ENCODE data around the gene SOAT1.

The SOAT1 gene

GRCh38 chr1:179342740-179343404 is 49.3 kb downstream of the SOAT1 start:
- no peak for TF ChIP-seq GLIS3 (CRISPR knock-in tag; IDR thresholded peaks at IDR 0.05)
- TF ChIP-seq CSDC2 (CRISPR knock-in tag; IDR thresholded peaks at IDR 0.05): no peak
- no peak for TF ChIP-seq ZFP3 (CRISPR knock-in tag; IDR thresholded peaks at IDR 0.05)
- TF ChIP-seq, protein P1, sequence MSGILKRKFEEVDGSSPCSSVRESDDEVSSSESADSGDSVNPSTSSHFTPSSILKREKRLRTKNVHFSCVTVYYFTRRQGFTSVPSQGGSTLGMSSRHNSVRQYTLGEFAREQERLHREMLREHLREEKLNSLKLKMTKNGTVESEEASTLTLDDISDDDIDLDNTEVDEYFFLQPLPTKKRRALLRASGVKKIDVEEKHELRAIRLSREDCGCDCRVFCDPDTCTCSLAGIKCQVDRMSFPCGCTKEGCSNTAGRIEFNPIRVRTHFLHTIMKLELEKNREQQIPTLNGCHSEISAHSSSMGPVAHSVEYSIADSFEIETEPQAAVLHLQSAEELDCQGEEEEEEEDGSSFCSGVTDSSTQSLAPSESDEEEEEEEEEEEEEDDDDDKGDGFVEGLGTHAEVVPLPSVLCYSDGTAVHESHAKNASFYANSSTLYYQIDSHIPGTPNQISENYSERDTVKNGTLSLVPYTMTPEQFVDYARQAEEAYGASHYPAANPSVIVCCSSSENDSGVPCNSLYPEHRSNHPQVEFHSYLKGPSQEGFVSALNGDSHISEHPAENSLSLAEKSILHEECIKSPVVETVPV (CRISPR knock-in tag; IDR thresholded peaks at IDR 0.05): no peak
- TF ChIP-seq TCF4 (CRISPR knock-in tag; IDR thresholded peaks at IDR 0.05; ENCODE audit: borderline replicate concordance): no peak
- no peak for TF ChIP-seq ZNF565 (CRISPR knock-in tag; conservative IDR thresholded peaks at IDR 0.05; ENCODE audit: low read depth)
- TF ChIP-seq ESRRG (CRISPR knock-in tag; IDR thresholded peaks at IDR 0.05): no peak
- no peak for TF ChIP-seq SNAI2 (CRISPR knock-in tag; IDR thresholded peaks at IDR 0.05)
- no peak for ATAC-seq

- ATAC-seq: no peak
- TF ChIP-seq ESRRG (CRISPR knock-in tag; IDR thresholded peaks at IDR 0.05): no peak
- no peak for TF ChIP-seq PPARA (CRISPR knock-in tag; IDR thresholded peaks at IDR 0.05; ENCODE audit: borderline replicate concordance)
- TF ChIP-seq TCF4 (CRISPR knock-in tag; IDR thresholded peaks at IDR 0.05; ENCODE audit: borderline replicate concordance): no peak
- TF ChIP-seq, protein P2, sequence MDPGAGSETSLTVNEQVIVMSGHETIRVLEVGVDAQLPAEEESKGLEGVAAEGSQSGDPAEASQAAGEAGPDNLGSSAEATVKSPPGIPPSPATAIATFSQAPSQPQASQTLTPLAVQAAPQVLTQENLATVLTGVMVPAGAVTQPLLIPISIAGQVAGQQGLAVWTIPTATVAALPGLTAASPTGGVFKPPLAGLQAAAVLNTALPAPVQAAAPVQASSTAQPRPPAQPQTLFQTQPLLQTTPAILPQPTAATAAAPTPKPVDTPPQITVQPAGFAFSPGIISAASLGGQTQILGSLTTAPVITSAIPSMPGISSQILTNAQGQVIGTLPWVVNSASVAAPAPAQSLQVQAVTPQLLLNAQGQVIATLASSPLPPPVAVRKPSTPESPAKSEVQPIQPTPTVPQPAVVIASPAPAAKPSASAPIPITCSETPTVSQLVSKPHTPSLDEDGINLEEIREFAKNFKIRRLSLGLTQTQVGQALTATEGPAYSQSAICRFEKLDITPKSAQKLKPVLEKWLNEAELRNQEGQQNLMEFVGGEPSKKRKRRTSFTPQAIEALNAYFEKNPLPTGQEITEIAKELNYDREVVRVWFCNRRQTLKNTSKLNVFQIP (CRISPR knock-in tag; IDR thresholded peaks at IDR 0.05; ENCODE audit: borderline replicate concordance, low read depth): no peak
- TF ChIP-seq, protein P3, sequence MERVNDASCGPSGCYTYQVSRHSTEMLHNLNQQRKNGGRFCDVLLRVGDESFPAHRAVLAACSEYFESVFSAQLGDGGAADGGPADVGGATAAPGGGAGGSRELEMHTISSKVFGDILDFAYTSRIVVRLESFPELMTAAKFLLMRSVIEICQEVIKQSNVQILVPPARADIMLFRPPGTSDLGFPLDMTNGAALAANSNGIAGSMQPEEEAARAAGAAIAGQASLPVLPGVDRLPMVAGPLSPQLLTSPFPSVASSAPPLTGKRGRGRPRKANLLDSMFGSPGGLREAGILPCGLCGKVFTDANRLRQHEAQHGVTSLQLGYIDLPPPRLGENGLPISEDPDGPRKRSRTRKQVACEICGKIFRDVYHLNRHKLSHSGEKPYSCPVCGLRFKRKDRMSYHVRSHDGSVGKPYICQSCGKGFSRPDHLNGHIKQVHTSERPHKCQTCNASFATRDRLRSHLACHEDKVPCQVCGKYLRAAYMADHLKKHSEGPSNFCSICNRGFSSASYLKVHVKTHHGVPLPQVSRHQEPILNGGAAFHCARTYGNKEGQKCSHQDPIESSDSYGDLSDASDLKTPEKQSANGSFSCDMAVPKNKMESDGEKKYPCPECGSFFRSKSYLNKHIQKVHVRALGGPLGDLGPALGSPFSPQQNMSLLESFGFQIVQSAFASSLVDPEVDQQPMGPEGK (CRISPR knock-in tag; IDR thresholded peaks at IDR 0.05; ENCODE audit: borderline replicate concordance): no peak
- TF ChIP-seq ZNF8 (CRISPR knock-in tag; IDR thresholded peaks at IDR 0.05): no peak
- TF ChIP-seq SNAI2 (CRISPR knock-in tag; IDR thresholded peaks at IDR 0.05): no peak
- no peak for TF ChIP-seq TOX (CRISPR knock-in tag; IDR thresholded peaks at IDR 0.05; ENCODE audit: borderline replicate concordance)
- TF ChIP-seq CSDC2 (CRISPR knock-in tag; IDR thresholded peaks at IDR 0.05): no peak
- TF ChIP-seq ISL1 (CRISPR knock-in tag; IDR thresholded peaks at IDR 0.05): no peak
- no peak for TF ChIP-seq ZFP3 (CRISPR knock-in tag; IDR thresholded peaks at IDR 0.05)
- TF ChIP-seq, protein P4, sequence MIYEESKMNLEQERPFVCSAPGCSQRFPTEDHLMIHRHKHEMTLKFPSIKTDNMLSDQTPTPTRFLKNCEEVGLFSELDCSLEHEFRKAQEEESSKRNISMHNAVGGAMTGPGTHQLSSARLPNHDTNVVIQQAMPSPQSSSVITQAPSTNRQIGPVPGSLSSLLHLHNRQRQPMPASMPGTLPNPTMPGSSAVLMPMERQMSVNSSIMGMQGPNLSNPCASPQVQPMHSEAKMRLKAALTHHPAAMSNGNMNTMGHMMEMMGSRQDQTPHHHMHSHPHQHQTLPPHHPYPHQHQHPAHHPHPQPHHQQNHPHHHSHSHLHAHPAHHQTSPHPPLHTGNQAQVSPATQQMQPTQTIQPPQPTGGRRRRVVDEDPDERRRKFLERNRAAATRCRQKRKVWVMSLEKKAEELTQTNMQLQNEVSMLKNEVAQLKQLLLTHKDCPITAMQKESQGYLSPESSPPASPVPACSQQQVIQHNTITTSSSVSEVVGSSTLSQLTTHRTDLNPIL (CRISPR knock-in tag; IDR thresholded peaks at IDR 0.05; ENCODE audit: low read depth): no peak
- TF ChIP-seq ZFP30 (CRISPR knock-in tag; IDR thresholded peaks at IDR 0.05): no peak
- TF ChIP-seq, protein P1 (CRISPR knock-in tag; IDR thresholded peaks at IDR 0.05): no peak
- no peak for TF ChIP-seq ZC3H10 (CRISPR knock-in tag; IDR thresholded peaks at IDR 0.05)
- TF ChIP-seq RARB (CRISPR knock-in tag; IDR thresholded peaks at IDR 0.05): no peak
These were observed 57.7 kb downstream of the SOAT1 start for GRCh38 chr1:179351281-179351680.

GRCh38 chr1:179352236-179352635 is 58.6 kb downstream of the SOAT1 start:
- TF ChIP-seq CSDC2 (CRISPR knock-in tag; IDR thresholded peaks at IDR 0.05) (no peak), ZNF8 (CRISPR knock-in tag; IDR thresholded peaks at IDR 0.05) (no peak), TCF4 (CRISPR knock-in tag; IDR thresholded peaks at IDR 0.05; ENCODE audit: borderline replicate concordance) (no peak), SNAI2 (CRISPR knock-in tag; IDR thresholded peaks at IDR 0.05) (no peak), ARNTL (CRISPR knock-in tag; IDR thresholded peaks at IDR 0.05; ENCODE audit: borderline replicate concordance, low read depth) (no peak), TOX (CRISPR knock-in tag; IDR thresholded peaks at IDR 0.05; ENCODE audit: borderline replicate concordance) (no peak), OSR1 (CRISPR knock-in tag; IDR thresholded peaks at IDR 0.05) (no peak), PPARA (CRISPR knock-in tag; IDR thresholded peaks at IDR 0.05; ENCODE audit: borderline replicate concordance) (no peak), BACH2 (CRISPR knock-in tag; IDR thresholded peaks at IDR 0.05; ENCODE audit: borderline replicate concordance) (no peak), ZC3H10 (CRISPR knock-in tag; IDR thresholded peaks at IDR 0.05) (no peak), RARB (CRISPR knock-in tag; IDR thresholded peaks at IDR 0.05) (no peak), GLIS3 (CRISPR knock-in tag; IDR thresholded peaks at IDR 0.05) (no peak), ESRRG (CRISPR knock-in tag; IDR thresholded peaks at IDR 0.05) (no peak)
- TF ChIP-seq, protein P4 (CRISPR knock-in tag; IDR thresholded peaks at IDR 0.05; ENCODE audit: low read depth): no peak
- TF ChIP-seq, protein P3 (CRISPR knock-in tag; IDR thresholded peaks at IDR 0.05; ENCODE audit: borderline replicate concordance): no peak
- TF ChIP-seq, protein P2 (CRISPR knock-in tag; IDR thresholded peaks at IDR 0.05; ENCODE audit: borderline replicate concordance, low read depth): no peak
- no peak for ATAC-seq
